Activated B cell treated with CpG ODN at 0.5 μM for 24 hours (primary cell): Measurements from ENCODE around the gene OGFOD1. TPM values are rescaled to one million over a fixed set of nuclear protein-coding genes. Genes with fewer than 3 reads are reported as not detected.

Source experiments
- ATAC-seq: fragments of 200-7000 bp; cut with Tn5 transposase; one replicate; pipeline ENCODE4 v1.10.0; 2021; ENCODE audit warnings: low read depth, mild to moderate bottlenecking, moderate library complexity
- CTCF ChIA-PET: fragments of 350-600 bp; sonication (Branson Sonifier 250); formaldehyde crosslinking; loops from one replicate; lab custom pipeline; 2021; ENCODE audit warnings: antibody characterized with exemption; lab: Charles Lee
- POLR2A ChIA-PET: fragments of 350-600 bp; sonication (Branson Sonifier 250); formaldehyde crosslinking; loops from one replicate; lab custom pipeline; 2021; ENCODE audit warnings: antibody characterized with exemption; lab: Charles Lee
- DNase-seq: peaks from one replicate; pipeline ENCODE4 v3.0.0; 2022
- H3K27ac Mint-ChIP-seq: one replicate; pipeline ENCODE4 v1.8.0; 2020; ENCODE audit warnings: mixed read lengths
- H3K27me3 Mint-ChIP-seq: one replicate; pipeline ENCODE4 v1.8.0; 2021; ENCODE audit warnings: mixed read lengths
- H3K36me3 Mint-ChIP-seq: one replicate; pipeline ENCODE4 v1.8.0; 2021; ENCODE audit warnings: low read depth, mixed read lengths
- H3K4me1 Mint-ChIP-seq: one replicate; pipeline ENCODE4 v1.8.0; 2021; ENCODE audit warnings: mixed read lengths
- H3K4me3 Mint-ChIP-seq: one replicate; pipeline ENCODE4 v1.8.0; 2020; ENCODE audit warnings: mild to moderate bottlenecking, mixed read lengths
- H3K9me3 Mint-ChIP-seq: one replicate; pipeline ENCODE4 v1.8.0; 2020; ENCODE audit warnings: mixed read lengths
- CTCF ChIP-seq: fragments of 200-600 bp; IDR thresholded peaks from one replicate; pipeline ENCODE4 v1.8.0; 2022; ENCODE audit warnings: antibody characterized with exemption, mild to moderate bottlenecking
- intact Hi-C: fragments of 100-400 bp; cut with micrococcal nuclease; formaldehyde crosslinking; loops from one replicate; pipeline ENCODE4 v1.15.1; 2024
- total RNA-seq: library from RNA; stranded (reverse); gene quantifications from 2 replicates; pipeline ENCODE4 v1.2.3, GENCODE V29; 2022

The OGFOD1 gene
- total RNA-seq, 1 donor from 2014 or later: 51.8 TPM

- ChIA-PET CTCF (no interaction called here), POLR2A (interaction anchor here (1.4 to 2.4 kb wide), 2 partner anchors 11 to 26 kb away, joined by 5 to 8 read pairs; partner anchors contain the start of genes NUDT21 and OGFOD1)
- peak overlapping the region; percentile 96 for H3K4me3 Mint-ChIP-seq
- H3K9me3 Mint-ChIP-seq: no peaks in the 10 kb centered on the region
- peak overlapping the region; percentile 95 for H3K27ac Mint-ChIP-seq
- H3K4me1 Mint-ChIP-seq: peaks cover 49% of the 10 kb centered on the region
- peaks cover 15% of the 10 kb centered on the region for H3K36me3 Mint-ChIP-seq
- ATAC-seq (peak; percentile 25), DNase-seq (peak; percentile 54)
- intact Hi-C loops: loop anchor here (1.0 to 10.0 kb wide), 9 partner anchors 19 to 1310 kb away; partner anchors contain the start of genes GNAO1, HERPUD1, KATNB1 and MT2A
- no peak for TF ChIP-seq CTCF
- H3K27me3 Mint-ChIP-seq: no peaks in the 10 kb centered on the region
These were observed 26.4 kb upstream of the OGFOD1 start for GRCh38 chr16:56424791-56425438.

- ATAC-seq (peak; percentile 87), DNase-seq (peak; percentile 82)
- Mint-ChIP-seq H3K4me3 (peak within 1 kb of the TSS; percentile 96), H3K27me3 (no peaks in the 10 kb centered on the region), H3K9me3 (no peaks in the 10 kb centered on the region), H3K36me3 (peaks cover 16% of the 10 kb centered on the region), H3K27ac (peak within 1 kb of the TSS; percentile 95), H3K4me1 (peaks cover 44% of the 10 kb centered on the region)
- intact Hi-C loops: loop anchor here (1.0 to 10.0 kb wide), 7 partner anchors 25 to 1309 kb away; partner anchors contain the start of genes GNAO1, HERPUD1, KATNB1 and MT2A
- ChIA-PET POLR2A (interaction anchor here (1.2 kb wide), 1 partner anchor 27 kb away, joined by 3 read pairs; no protein-coding TSS in a partner anchor), CTCF (no interaction called here)
- no peak for TF ChIP-seq CTCF
These were observed 25.9 kb upstream of the OGFOD1 start, which contains the start of gene AMFR for GRCh38 chr16:56425439-56425832. AMFR (minus strand) TSS chr16:56425545; CDS start chr16:56425327, 218 bp downstream.

- H3K27ac Mint-ChIP-seq: peak overlapping the region; percentile 35
- ChIA-PET CTCF (interaction anchor here (1.2 kb wide), 1 partner anchor 26 kb away, joined by 4 read pairs; no protein-coding TSS in a partner anchor), POLR2A (interaction anchor here (0.9 to 1.2 kb wide), 3 partner anchors 23 to 26 kb away, joined by 3 read pairs; partner anchors contain the start of genes NUDT21 and OGFOD1)
- peaks cover 33% of the 10 kb centered on the region for H3K4me1 Mint-ChIP-seq
- no peak for DNase-seq
- no peaks in the 10 kb centered on the region for H3K27me3 Mint-ChIP-seq
- intact Hi-C loops: loop anchor here (10.0 kb wide), 3 partner anchors 232 to 1308 kb away; partner anchors contain the start of genes GNAO1, HERPUD1 and KATNB1
- H3K36me3 Mint-ChIP-seq: peaks cover 27% of the 10 kb centered on the region
- no peaks in the 10 kb centered on the region for H3K9me3 Mint-ChIP-seq
- no peak for TF ChIP-seq CTCF
- H3K4me3 Mint-ChIP-seq: peak overlapping the region; percentile 68
- no peak for ATAC-seq
These were observed 24.8 kb upstream of the OGFOD1 start for GRCh38 chr16:56426585-56426984.

- ATAC-seq (no peak), DNase-seq (no peak)
- CTCF ChIA-PET: interaction anchor here (1.4 kb wide), 1 partner anchor 23 kb away, joined by 4 read pairs; the partner anchor contains the start of genes NUDT21 and OGFOD1
- H3K27ac Mint-ChIP-seq: no peak overlapping the region
- H3K4me3 Mint-ChIP-seq: no peak overlapping the region
- H3K27me3 Mint-ChIP-seq: no peaks in the 10 kb centered on the region
- intact Hi-C loops: loop anchor here (10.0 kb wide), 3 partner anchors 233 to 1307 kb away; partner anchors contain the start of genes GNAO1, HERPUD1 and KATNB1
- H3K4me1 Mint-ChIP-seq: peaks cover 18% of the 10 kb centered on the region
- H3K9me3 Mint-ChIP-seq: no peaks in the 10 kb centered on the region
- POLR2A ChIA-PET: no interaction called here
- peaks cover 39% of the 10 kb centered on the region for H3K36me3 Mint-ChIP-seq
- no peak for TF ChIP-seq CTCF
These were observed 23.3 kb upstream of the OGFOD1 start for GRCh38 chr16:56428091-56428490.

- intact Hi-C loops: no loop called here
- Mint-ChIP-seq H3K27me3 (no peaks in the 10 kb centered on the region), H3K4me1 (no peaks in the 10 kb centered on the region), H3K9me3 (no peaks in the 10 kb centered on the region), H3K36me3 (peaks cover 64% of the 10 kb centered on the region), H3K4me3 (no peak overlapping the region), H3K27ac (no peak overlapping the region)
- POLR2A ChIA-PET: no interaction called here
- CTCF ChIA-PET: no interaction called here
- TF ChIP-seq CTCF: no peak
- DNase-seq (no peak), ATAC-seq (no peak)
These were observed 15.1 kb upstream of the OGFOD1 start for GRCh38 chr16:56436258-56436657.
